H1 (cell line): ENCODE results near the gene IDUA. TPM values are rescaled to one million over a fixed set of nuclear protein-coding genes. Genes with fewer than 3 reads are reported as not detected.

ENCODE experiments used
- GABPA ChIP-seq: IDR thresholded peaks from 2 replicates; pipeline ENCODE4 v1.6.1; 2011; ENCODE audit warnings: mild to moderate bottlenecking, low read length, moderate library complexity, borderline replicate concordance; ENCODE audit not compliant: insufficient read depth
- KDM4A ChIP-seq: IDR thresholded peaks from one replicate; pipeline ENCODE4 v1.7.1; 2012; ENCODE audit warnings: low read depth, mild to moderate bottlenecking, moderate library complexity, low read length, inconsistent platforms; ENCODE audit not compliant: severe bottlenecking
- RAD21 ChIP-seq, 2 experiments: IDR thresholded peaks in 1 of 2; conservative IDR thresholded peaks in 1 of 2; 2 replicates each; pipeline ENCODE4 v1.6.1; 2011; ENCODE audit warnings: low read depth in 2 of 2, low read length in 2 of 2, improper control_type of control experiment in 1 of 2, inconsistent platforms in 1 of 2, mild to moderate bottlenecking in 1 of 2, moderate library complexity in 1 of 2
- polyA plus RNA-seq, 7 experiments: library from polyadenylated mRNA; depleted of rRNA in 3 of 7; stranded (reverse) in 5 of 7; unstranded in 2 of 7; fragments of >200 nt in 5 of 7; fragments of 200-250 nt in 2 of 7; gene quantifications; 1 replicate in 5 of 7; 2 replicates in 1 of 7; 4 replicates in 1 of 7; pipeline versions ENCODE4 v1.2.1 to v1.2.3, GENCODE V29; 2011 to 2013; ENCODE audit warnings: missing spikeins in 2 of 7, mixed read lengths in 2 of 7
- total RNA-seq: library from RNA; stranded (reverse); fragmentation: NEBNext Ultra II Directional; extraction: Animal tissue kit (Norgen Biotek cat#: 25700); gene quantifications from 2 replicates; pipeline ENCODE4 v1.2.1, GENCODE V29; 2021
- TF ChIP-seq, protein P1 (sequence below): IDR thresholded peaks from 2 replicates; pipeline ENCODE4 v1.6.1; 2012; ENCODE audit warnings: inconsistent platforms
- TF ChIP-seq, protein P2 (sequence below): fragments of 300-600 bp; sonication (generic); IDR thresholded peaks from 2 replicates; pipeline ENCODE4 v1.7.1; 2012; ENCODE audit warnings: low read length, moderate library complexity, mild to moderate bottlenecking, inconsistent platforms; ENCODE audit not compliant: insufficient replicate concordance

IDUA gene
- total and polyA plus RNA-seq, 2 of the 8 experiments (the other 6 are each of a cell fraction or from before 2014, with no cell fraction given), result 2.8 to 4.8 TPM

DNA sequence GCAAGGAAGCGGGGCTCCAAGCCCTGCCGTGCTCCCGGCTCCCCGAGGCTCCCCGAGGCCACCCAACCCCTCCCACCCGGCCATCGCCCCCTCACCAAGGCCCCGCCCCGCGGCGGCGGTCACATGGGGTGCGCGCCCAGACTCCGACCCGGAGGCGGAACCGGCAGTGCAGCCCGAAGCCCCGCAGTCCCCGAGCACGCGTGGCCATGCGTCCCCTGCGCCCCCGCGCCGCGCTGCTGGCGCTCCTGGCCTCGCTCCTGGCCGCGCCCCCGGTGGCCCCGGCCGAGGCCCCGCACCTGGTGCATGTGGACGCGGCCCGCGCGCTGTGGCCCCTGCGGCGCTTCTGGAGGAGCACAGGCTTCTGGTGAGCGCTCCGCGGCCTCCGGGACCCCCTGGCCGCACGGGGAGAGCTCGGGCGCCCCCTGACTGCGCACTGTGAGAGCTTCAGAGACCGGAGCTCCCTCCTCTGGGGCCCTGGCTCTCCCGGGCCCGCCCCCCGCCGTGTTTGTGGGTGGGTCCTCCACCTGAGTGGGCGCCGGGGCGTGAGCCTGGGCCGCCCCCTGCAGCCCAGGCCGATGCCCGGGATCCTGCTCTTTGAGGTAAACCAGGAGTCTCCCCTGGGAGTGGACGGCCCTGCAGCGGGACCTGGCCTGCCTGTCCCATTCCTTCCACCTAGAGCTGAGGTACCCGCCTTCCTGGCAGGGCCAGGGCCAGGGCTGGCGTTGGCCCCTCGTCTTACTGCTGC lies at the start of gene IDUA (continued):
- TF ChIP-seq, protein P1, sequence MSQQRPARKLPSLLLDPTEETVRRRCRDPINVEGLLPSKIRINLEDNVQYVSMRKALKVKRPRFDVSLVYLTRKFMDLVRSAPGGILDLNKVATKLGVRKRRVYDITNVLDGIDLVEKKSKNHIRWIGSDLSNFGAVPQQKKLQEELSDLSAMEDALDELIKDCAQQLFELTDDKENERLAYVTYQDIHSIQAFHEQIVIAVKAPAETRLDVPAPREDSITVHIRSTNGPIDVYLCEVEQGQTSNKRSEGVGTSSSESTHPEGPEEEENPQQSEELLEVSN, result 0 out of 2 replicates have a peak, but pooled peaks have one; percentile 6
- TF ChIP-seq, protein P2, sequence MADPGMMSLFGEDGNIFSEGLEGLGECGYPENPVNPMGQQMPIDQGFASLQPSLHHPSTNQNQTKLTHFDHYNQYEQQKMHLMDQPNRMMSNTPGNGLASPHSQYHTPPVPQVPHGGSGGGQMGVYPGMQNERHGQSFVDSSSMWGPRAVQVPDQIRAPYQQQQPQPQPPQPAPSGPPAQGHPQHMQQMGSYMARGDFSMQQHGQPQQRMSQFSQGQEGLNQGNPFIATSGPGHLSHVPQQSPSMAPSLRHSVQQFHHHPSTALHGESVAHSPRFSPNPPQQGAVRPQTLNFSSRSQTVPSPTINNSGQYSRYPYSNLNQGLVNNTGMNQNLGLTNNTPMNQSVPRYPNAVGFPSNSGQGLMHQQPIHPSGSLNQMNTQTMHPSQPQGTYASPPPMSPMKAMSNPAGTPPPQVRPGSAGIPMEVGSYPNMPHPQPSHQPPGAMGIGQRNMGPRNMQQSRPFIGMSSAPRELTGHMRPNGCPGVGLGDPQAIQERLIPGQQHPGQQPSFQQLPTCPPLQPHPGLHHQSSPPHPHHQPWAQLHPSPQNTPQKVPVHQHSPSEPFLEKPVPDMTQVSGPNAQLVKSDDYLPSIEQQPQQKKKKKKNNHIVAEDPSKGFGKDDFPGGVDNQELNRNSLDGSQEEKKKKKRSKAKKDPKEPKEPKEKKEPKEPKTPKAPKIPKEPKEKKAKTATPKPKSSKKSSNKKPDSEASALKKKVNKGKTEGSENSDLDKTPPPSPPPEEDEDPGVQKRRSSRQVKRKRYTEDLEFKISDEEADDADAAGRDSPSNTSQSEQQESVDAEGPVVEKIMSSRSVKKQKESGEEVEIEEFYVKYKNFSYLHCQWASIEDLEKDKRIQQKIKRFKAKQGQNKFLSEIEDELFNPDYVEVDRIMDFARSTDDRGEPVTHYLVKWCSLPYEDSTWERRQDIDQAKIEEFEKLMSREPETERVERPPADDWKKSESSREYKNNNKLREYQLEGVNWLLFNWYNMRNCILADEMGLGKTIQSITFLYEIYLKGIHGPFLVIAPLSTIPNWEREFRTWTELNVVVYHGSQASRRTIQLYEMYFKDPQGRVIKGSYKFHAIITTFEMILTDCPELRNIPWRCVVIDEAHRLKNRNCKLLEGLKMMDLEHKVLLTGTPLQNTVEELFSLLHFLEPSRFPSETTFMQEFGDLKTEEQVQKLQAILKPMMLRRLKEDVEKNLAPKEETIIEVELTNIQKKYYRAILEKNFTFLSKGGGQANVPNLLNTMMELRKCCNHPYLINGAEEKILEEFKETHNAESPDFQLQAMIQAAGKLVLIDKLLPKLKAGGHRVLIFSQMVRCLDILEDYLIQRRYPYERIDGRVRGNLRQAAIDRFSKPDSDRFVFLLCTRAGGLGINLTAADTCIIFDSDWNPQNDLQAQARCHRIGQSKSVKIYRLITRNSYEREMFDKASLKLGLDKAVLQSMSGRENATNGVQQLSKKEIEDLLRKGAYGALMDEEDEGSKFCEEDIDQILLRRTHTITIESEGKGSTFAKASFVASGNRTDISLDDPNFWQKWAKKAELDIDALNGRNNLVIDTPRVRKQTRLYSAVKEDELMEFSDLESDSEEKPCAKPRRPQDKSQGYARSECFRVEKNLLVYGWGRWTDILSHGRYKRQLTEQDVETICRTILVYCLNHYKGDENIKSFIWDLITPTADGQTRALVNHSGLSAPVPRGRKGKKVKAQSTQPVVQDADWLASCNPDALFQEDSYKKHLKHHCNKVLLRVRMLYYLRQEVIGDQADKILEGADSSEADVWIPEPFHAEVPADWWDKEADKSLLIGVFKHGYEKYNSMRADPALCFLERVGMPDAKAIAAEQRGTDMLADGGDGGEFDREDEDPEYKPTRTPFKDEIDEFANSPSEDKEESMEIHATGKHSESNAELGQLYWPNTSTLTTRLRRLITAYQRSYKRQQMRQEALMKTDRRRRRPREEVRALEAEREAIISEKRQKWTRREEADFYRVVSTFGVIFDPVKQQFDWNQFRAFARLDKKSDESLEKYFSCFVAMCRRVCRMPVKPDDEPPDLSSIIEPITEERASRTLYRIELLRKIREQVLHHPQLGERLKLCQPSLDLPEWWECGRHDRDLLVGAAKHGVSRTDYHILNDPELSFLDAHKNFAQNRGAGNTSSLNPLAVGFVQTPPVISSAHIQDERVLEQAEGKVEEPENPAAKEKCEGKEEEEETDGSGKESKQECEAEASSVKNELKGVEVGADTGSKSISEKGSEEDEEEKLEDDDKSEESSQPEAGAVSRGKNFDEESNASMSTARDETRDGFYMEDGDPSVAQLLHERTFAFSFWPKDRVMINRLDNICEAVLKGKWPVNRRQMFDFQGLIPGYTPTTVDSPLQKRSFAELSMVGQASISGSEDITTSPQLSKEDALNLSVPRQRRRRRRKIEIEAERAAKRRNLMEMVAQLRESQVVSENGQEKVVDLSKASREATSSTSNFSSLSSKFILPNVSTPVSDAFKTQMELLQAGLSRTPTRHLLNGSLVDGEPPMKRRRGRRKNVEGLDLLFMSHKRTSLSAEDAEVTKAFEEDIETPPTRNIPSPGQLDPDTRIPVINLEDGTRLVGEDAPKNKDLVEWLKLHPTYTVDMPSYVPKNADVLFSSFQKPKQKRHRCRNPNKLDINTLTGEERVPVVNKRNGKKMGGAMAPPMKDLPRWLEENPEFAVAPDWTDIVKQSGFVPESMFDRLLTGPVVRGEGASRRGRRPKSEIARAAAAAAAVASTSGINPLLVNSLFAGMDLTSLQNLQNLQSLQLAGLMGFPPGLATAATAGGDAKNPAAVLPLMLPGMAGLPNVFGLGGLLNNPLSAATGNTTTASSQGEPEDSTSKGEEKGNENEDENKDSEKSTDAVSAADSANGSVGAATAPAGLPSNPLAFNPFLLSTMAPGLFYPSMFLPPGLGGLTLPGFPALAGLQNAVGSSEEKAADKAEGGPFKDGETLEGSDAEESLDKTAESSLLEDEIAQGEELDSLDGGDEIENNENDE, result no peak
- TF ChIP-seq RAD21 (IDR thresholded peaks at IDR 0.05 in 1 of 2, conservative IDR thresholded peaks at IDR 0.05 in 1 of 2; ENCODE audit: low read depth in 2 of 2, low read length in 2 of 2) (peak; percentile 16 to 43; a peak in 2 of 4 replicates), GABPA (0 out of 2 replicates have a peak, but pooled peaks have one; percentile 52), KDM4A (peak; percentile 75)
